Suprapubic skin (tissue), 4 donors: Measurements from ENCODE around the gene AEBP1.

ENCODE experiments used
- CTCF ChIP-seq, 2 donors: fragments of 200-600 bp in 1 of 2; fragments of 450-650 bp in 1 of 2; sonication (generic) in 1 of 2; IDR thresholded peaks; one replicate each; pipeline ENCODE4 v1.5.1; 2016 to 2019; ENCODE audit warnings: antibody characterized with exemption in 2 of 2, mild to moderate bottlenecking in 1 of 2, moderate library complexity in 1 of 2
- POLR2A ChIP-seq, 2 donors: fragments of 450-650 bp; IDR thresholded peaks; one replicate each; pipeline ENCODE4 v1.6.1; 2017; ENCODE audit warnings: antibody characterized with exemption in 2 of 2, mild to moderate bottlenecking in 2 of 2, moderate library complexity in 2 of 2
- POLR2AphosphoS5 ChIP-seq, 3 donors: sonication (generic); formaldehyde crosslinking; IDR thresholded peaks; one replicate each; pipeline ENCODE4 v1.6.1; 2017; ENCODE audit warnings: antibody characterized with exemption in 3 of 3

GRCh38 chr7:44101303-44101965, 2.7 kb upstream of the AEBP1 start:
- TF ChIP-seq POLR2AphosphoS5 (IDR thresholded peaks at IDR 0.05) (no peak), POLR2A (IDR thresholded peaks at IDR 0.05) (no peak), CTCF (IDR thresholded peaks at IDR 0.05) (no peak)
